Body of pancreas (tissue), 4 donors: ENCODE measurements around the gene NID2.

Experiments used
- POLR2A ChIP-seq, 3 donors: fragments of 450-650 bp; IDR thresholded peaks; one replicate each; pipeline ENCODE4 v1.6.1; 2016; ENCODE audit warnings: antibody characterized with exemption in 3 of 3, mild to moderate bottlenecking in 2 of 3
- TF ChIP-seq, protein P1 (sequence below), 7 experiments: fragments of 450-650 bp in 4 of 7; fragments of 200-600 bp in 3 of 7; sonication (generic) in 3 of 7; IDR thresholded peaks; one replicate each; pipeline ENCODE4 v1.5.1; 2016 to 2019; ENCODE audit warnings: antibody characterized with exemption in 7 of 7

DNA sequence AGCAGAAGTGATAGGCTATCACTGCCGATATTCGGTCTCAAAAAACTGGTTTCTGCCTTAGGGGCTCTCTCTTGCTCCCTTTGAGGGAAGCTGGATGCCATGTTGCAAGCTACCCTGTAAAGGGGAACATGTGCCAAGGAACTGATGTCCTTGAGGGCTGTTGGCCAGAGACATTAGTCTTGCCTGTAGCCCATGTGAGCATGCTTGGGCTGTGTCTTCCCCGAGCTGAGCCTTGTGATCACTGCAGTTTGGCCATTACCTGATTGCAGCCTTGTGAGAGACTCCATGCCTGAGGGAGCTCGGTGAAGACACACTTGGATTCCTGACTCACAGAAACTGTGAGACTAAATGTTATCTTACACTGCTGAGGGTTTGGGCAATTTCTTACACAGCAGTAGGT lies 60.7 kb downstream of the NID2 start:
- TF ChIP-seq, protein P1, sequence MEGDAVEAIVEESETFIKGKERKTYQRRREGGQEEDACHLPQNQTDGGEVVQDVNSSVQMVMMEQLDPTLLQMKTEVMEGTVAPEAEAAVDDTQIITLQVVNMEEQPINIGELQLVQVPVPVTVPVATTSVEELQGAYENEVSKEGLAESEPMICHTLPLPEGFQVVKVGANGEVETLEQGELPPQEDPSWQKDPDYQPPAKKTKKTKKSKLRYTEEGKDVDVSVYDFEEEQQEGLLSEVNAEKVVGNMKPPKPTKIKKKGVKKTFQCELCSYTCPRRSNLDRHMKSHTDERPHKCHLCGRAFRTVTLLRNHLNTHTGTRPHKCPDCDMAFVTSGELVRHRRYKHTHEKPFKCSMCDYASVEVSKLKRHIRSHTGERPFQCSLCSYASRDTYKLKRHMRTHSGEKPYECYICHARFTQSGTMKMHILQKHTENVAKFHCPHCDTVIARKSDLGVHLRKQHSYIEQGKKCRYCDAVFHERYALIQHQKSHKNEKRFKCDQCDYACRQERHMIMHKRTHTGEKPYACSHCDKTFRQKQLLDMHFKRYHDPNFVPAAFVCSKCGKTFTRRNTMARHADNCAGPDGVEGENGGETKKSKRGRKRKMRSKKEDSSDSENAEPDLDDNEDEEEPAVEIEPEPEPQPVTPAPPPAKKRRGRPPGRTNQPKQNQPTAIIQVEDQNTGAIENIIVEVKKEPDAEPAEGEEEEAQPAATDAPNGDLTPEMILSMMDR (IDR thresholded peaks at IDR 0.05) = no peak
- no peak for TF ChIP-seq POLR2A (IDR thresholded peaks at IDR 0.05)
